ENCODE results near the gene STXBP1.

DNA sequence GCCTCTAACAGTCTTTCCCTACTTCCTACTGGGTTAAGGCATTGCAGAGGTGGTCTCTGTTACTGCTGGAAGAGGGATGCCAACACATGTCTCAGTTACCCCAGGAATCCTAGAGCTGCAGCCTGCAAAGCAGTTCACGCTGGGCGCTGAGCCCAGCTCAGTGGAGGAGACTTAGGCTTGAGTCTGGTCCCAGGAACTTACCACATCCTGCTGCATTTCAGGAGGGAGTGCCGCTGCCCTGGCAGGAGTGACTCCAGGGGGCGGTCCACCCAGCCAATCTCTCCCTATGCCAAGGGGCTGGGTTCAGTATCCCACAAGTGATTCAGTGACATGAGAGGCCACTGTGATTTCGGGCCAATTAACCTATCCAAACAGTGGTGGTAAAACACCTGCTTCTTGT, 111.4 kb downstream of the STXBP1 start:
- TF ChIP-seq POLR2AphosphoS5 (IDR thresholded peaks at IDR 0.05; ENCODE audit: low read depth, low read length) (no peak), MAFK (IDR thresholded peaks at IDR 0.05; ENCODE audit: low read depth, low read length) (no peak), HDAC2 (IDR thresholded peaks at IDR 0.05; ENCODE audit: borderline replicate concordance in 1 of 2, low read depth in 2 of 2, low read length in 2 of 2) (no peak), JUN (IDR thresholded peaks at IDR 0.05; ENCODE audit: low read depth, low read length) (no peak), CHD2 (IDR thresholded peaks at IDR 0.05; ENCODE audit: low read length) (no peak), CBX8 (IDR thresholded peaks at IDR 0.05; ENCODE audit: borderline replicate concordance, low read depth, low read length) (no peak), EP300 (IDR thresholded peaks at IDR 0.05; ENCODE audit: borderline replicate concordance in 1 of 2, low read depth in 2 of 2, low read length in 2 of 2) (no peak), POLR2A (IDR thresholded peaks at IDR 0.05; ENCODE audit: control extremely low read depth in 1 of 2, low read depth in 2 of 2, low read length in 2 of 2) (no peak), JUND (IDR thresholded peaks at IDR 0.05; ENCODE audit: low read length) (no peak), EZH2 (IDR thresholded peaks at IDR 0.05; ENCODE audit: low read depth, low read length, severe bottlenecking) (no peak)
- TF ChIP-seq, protein P1, sequence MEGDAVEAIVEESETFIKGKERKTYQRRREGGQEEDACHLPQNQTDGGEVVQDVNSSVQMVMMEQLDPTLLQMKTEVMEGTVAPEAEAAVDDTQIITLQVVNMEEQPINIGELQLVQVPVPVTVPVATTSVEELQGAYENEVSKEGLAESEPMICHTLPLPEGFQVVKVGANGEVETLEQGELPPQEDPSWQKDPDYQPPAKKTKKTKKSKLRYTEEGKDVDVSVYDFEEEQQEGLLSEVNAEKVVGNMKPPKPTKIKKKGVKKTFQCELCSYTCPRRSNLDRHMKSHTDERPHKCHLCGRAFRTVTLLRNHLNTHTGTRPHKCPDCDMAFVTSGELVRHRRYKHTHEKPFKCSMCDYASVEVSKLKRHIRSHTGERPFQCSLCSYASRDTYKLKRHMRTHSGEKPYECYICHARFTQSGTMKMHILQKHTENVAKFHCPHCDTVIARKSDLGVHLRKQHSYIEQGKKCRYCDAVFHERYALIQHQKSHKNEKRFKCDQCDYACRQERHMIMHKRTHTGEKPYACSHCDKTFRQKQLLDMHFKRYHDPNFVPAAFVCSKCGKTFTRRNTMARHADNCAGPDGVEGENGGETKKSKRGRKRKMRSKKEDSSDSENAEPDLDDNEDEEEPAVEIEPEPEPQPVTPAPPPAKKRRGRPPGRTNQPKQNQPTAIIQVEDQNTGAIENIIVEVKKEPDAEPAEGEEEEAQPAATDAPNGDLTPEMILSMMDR (IDR thresholded peaks at IDR 0.05; ENCODE audit: control extremely low read depth in 1 of 3, insufficient read depth in 1 of 3, low read depth in 1 of 3, low read length in 3 of 3): no peak
